ENCODE measurements around the gene STX7.

Gene STX7

GRCh38 chr6:132506461-132506860 lies 6.5 kb downstream of the STX7 start:
- no peak for DNase-seq

GRCh38 chr6:132505158-132505557 lies 7.8 kb downstream of the STX7 start:
- no peak for DNase-seq

GRCh38 chr6:132504757-132505156 lies 8.2 kb downstream of the STX7 start:
- no peak for DNase-seq

GRCh38 chr6:132499757-132500156 lies 13.2 kb downstream of the STX7 start:
- no peak for DNase-seq

- no peak for DNase-seq
These were observed 14.3 kb downstream of the STX7 start for GRCh38 chr6:132498638-132499037.

- no peak for DNase-seq
These were observed 16.3 kb downstream of the STX7 start for GRCh38 chr6:132496519-132497180.

- no peak for DNase-seq
These were observed 17.3 kb downstream of the STX7 start for GRCh38 chr6:132495604-132496079.

- no peak for DNase-seq
These were observed 18.0 kb downstream of the STX7 start for GRCh38 chr6:132494954-132495353.

GRCh38 chr6:132491881-132492280 lies 21.0 kb downstream of the STX7 start:
- DNase-seq: no peak

GRCh38 chr6:132491303-132491702 lies 21.6 kb downstream of the STX7 start:
- no peak for DNase-seq

- no peak for DNase-seq
These were observed 22.3 kb downstream of the STX7 start for GRCh38 chr6:132490478-132491204.

- DNase-seq: no peak
These were observed 22.9 kb downstream of the STX7 start for GRCh38 chr6:132490024-132490423.

- no peak for DNase-seq
These were observed 23.5 kb downstream of the STX7 start for GRCh38 chr6:132489376-132489775.

- no peak for DNase-seq
These were observed 25.2 kb downstream of the STX7 start for GRCh38 chr6:132487762-132488161.

GRCh38 chr6:132484680-132485018 lies 28.3 kb downstream of the STX7 start:
- DNase-seq: no peak

GRCh38 chr6:132483779-132484679 lies 28.9 kb downstream of the STX7 start:
- DNase-seq: peak; percentile 39 to 70

GRCh38 chr6:132482581-132482980 lies 30.3 kb downstream of the STX7 start:
- no peak for DNase-seq

- DNase-seq: no peak
These were observed 31.7 kb downstream of the STX7 start for GRCh38 chr6:132481189-132481588.

- DNase-seq: no peak
These were observed 33.8 kb downstream of the STX7 start for GRCh38 chr6:132479131-132479530.

- no peak for DNase-seq
These were observed 34.2 kb downstream of the STX7 start for GRCh38 chr6:132478674-132479073.

- DNase-seq: no peak
These were observed 34.6 kb downstream of the STX7 start for GRCh38 chr6:132478266-132478665.

GRCh38 chr6:132476688-132477087 lies 36.2 kb downstream of the STX7 start:
- DNase-seq: no peak

- no peak for DNase-seq
These were observed 37.0 kb downstream of the STX7 start for GRCh38 chr6:132475925-132476324.

GRCh38 chr6:132471787-132472186 lies 41.1 kb downstream of the STX7 start:
- DNase-seq: no peak

All from NCI-H526 (cell line).